GM12872 (cell line): Measurements from ENCODE around the gene GATA6.

Experiments
- TF ChIP-seq, protein P1 (sequence below): IDR thresholded peaks from 3 replicates; pipeline ENCODE4 v1.5.1; 2011; ENCODE audit warnings: low read depth, mild to moderate bottlenecking, low read length, moderate library complexity; ENCODE audit not compliant: insufficient read depth

GATA6 gene

GRCh38 chr18:22185273-22185672, 15.9 kb downstream of the GATA6 start:
- TF ChIP-seq, protein P1, sequence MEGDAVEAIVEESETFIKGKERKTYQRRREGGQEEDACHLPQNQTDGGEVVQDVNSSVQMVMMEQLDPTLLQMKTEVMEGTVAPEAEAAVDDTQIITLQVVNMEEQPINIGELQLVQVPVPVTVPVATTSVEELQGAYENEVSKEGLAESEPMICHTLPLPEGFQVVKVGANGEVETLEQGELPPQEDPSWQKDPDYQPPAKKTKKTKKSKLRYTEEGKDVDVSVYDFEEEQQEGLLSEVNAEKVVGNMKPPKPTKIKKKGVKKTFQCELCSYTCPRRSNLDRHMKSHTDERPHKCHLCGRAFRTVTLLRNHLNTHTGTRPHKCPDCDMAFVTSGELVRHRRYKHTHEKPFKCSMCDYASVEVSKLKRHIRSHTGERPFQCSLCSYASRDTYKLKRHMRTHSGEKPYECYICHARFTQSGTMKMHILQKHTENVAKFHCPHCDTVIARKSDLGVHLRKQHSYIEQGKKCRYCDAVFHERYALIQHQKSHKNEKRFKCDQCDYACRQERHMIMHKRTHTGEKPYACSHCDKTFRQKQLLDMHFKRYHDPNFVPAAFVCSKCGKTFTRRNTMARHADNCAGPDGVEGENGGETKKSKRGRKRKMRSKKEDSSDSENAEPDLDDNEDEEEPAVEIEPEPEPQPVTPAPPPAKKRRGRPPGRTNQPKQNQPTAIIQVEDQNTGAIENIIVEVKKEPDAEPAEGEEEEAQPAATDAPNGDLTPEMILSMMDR = no peak

DNA sequence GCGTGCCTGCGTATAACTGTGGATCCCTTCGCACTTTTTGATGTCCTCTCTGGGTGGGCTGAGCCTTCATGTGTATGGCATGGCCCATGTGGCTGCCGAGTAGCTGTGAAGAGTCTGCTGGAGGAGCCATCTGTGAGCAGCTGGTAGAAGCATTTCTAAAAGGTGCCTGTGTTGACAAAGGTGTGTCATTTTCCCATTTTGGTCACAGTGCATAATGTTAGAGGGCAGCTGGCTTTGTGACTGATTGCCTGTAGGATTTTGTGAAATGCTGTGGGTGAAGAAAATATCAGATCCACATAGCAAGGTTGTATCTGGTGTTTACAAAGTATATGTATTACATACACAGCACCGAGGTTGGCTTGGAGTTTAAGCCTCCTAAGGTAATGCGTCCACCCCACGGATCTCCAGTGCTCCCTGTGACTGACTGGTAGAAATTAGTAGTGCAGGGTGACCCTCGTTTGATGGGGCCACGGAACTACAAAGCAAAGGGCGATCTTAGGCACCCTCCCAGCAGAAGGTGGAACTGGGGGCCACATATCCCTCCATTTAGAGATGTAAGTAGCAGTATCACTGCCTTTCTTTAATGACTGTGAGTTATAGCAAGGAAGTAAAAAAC, 16.5 kb downstream of the GATA6 start:
- TF ChIP-seq, protein P1 = no peak

DNA sequence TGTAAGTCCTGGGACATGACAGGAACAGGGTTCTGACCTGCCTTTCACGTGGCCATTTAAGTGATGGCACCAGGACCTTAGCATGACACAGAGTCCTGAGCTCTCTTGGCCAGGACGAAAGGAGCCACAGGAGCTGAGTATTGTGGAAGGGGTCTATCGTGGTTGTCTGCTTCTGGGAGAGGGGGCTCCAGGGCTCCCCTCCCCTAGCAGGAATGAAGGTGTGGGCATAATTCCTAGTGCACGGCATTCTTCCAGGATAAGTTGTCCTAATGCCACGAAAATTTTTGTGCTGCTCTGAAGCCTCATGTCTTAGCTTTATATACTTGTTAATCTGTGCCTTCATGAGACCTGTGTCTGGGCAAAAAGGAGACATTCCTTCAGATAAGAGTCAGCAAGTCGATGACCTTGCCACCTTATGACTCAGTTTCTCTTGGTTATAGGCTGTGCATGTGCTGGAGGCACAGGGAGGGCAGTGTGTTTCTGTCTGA, 17.1 kb downstream of the GATA6 start:
- TF ChIP-seq, protein P1 = no peak

DNA sequence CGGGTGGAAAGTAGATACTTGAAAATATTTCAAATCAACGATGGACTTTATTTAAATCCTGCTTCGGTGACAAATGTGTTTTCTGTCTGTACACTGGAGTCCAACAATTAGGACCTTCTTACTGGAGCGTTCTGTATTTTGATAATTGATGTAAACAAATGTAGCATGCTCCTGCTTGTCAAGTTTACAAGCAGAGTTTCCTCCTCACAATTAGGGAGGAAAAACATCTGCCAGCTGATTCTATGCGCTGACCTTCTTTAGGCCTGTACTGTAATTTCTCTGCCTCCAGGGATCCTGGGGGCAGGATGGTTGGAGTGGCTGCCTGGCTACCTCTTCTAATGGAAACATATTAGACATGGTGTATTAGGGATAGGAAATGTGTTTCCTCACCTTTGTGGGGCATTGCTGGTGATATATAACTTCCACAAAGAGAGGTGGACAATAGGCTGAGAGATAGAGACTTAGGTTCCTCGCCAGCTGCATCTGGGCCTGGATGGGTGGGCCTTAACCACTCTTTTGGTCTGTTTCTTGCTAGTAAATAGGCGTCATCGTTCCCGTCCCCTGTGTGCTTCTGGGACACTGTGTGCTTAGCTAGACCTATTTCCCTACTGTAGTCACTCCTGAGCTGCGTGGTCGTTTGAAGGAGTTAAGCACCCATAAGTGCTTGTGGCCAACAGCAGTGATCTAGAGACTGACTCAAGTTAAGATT, 19.3 kb downstream of the GATA6 start:
- TF ChIP-seq, protein P1 = no peak

- TF ChIP-seq, protein P1 = no peak
These were observed 20.2 kb downstream of the GATA6 start for GRCh38 chr18:22189449-22190166.

DNA sequence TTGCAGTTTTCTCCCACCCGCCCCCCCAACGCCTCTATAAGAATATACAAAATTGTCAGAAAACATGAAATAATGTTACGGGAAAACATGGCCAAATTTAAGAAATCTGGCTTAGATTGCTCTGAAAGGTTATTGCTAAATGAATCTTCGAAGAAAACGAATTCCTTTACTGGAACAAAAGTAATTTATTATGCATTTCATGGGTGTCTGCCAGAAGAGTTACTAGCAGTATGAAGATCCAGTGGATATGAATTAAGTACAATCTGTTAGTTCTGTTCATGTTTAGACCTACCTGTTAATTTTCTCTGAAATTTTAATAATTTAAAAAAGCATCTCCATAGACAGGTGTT, 21.9 kb downstream of the GATA6 start:
- TF ChIP-seq, protein P1 = no peak

DNA sequence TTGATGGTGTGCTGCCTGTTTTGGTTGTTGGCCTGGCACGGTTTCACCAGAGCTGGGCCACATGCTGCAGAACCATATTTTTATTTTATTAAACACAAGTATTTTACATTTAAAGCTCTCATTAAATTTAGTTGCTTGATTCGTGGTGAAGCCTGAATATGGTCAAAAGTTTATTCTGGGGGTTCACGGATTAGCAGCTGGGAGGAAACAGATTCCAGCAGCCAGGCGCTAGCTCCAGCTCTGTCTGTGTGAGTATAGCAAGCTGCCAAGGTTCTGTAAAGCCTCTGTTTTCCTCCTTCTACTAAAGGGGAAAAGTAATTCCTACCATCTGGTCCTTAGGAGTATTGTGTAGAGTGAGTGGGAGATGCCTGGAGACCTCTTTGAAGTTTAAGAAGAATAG, 22.5 kb downstream of the GATA6 start:
- TF ChIP-seq, protein P1 = no peak
